ENCODE data around the gene RACK1.
"Not testable (repeated sequence)": the region's sequence is repeated elsewhere in the genome, so short reads cannot be mapped to it uniquely, and the experiment has no call there.

Gene RACK1

GRCh38 chr5:181212080-181212479 is 31.6 kb downstream of the RACK1 start:
- no peak for DNase-seq

- DNase-seq: no peak
Measured at GRCh38 chr5:181211208-181211607, 32.5 kb downstream of the RACK1 start.

GRCh38 chr5:181210698-181211097 is 33.0 kb downstream of the RACK1 start:
- DNase-seq: not testable (repeated sequence)

- DNase-seq: not testable (repeated sequence)
Measured at GRCh38 chr5:181210148-181210547, 33.6 kb downstream of the RACK1 start.

GRCh38 chr5:181209006-181209405 is 34.7 kb downstream of the RACK1 start:
- not testable (repeated sequence) for DNase-seq

GRCh38 chr5:181207960-181208253 is 35.8 kb downstream of the RACK1 start:
- DNase-seq: no peak

- DNase-seq: peak; percentile 99
Measured at GRCh38 chr5:181207214-181207959, 36.3 kb downstream of the RACK1 start.

- no peak for DNase-seq
Measured at GRCh38 chr5:181205761-181206649, 37.7 kb downstream of the RACK1 start.

GRCh38 chr5:181204826-181205760 is 38.6 kb downstream of the RACK1 start, which contains the start of gene TRIM7:
TSS of gene TRIM7 (minus strand) at chr5:181205196. CDS start at chr5:181205110, 86 bp downstream.
- peak; percentile 73 for DNase-seq

- peak; percentile 68 for DNase-seq
Measured at GRCh38 chr5:181204113-181204825, 39.4 kb downstream of the RACK1 start.

- no peak for DNase-seq
Measured at GRCh38 chr5:181203777-181204112, 40.0 kb downstream of the RACK1 start.

- DNase-seq: no peak
Measured at GRCh38 chr5:181203093-181203711, 40.5 kb downstream of the RACK1 start.

- no peak for DNase-seq
Measured at GRCh38 chr5:181200816-181201215, 42.9 kb downstream of the RACK1 start.

- no peak for DNase-seq
Measured at GRCh38 chr5:181199881-181200638, 43.6 kb downstream of the RACK1 start.

GRCh38 chr5:181198905-181199519 is 44.7 kb downstream of the RACK1 start:
- DNase-seq: no peak

- DNase-seq: no peak
Measured at GRCh38 chr5:181198106-181198685, 45.5 kb downstream of the RACK1 start.

GRCh38 chr5:181197326-181197951 is 46.3 kb downstream of the RACK1 start:
- DNase-seq: no peak

GRCh38 chr5:181195249-181195761 is 48.4 kb downstream of the RACK1 start:
- no peak for DNase-seq

- no peak for DNase-seq
Measured at GRCh38 chr5:181194489-181195248, 49.0 kb downstream of the RACK1 start.
